Adrenal gland (tissue), 5 donors: ENCODE results near the gene USP14.

Source experiments
- CTCF ChIP-seq, 6 experiments: fragments of 450-650 bp in 4 of 6; fragments of 200-600 bp in 2 of 6; sonication (generic) in 1 of 6; IDR thresholded peaks; 1 replicate in 5 of 6; 2 replicates in 1 of 6; pipeline versions ENCODE4 v1.5.1 to v1.8.0; 2016 to 2021; ENCODE audit warnings: antibody characterized with exemption in 6 of 6, mild to moderate bottlenecking in 2 of 6, moderate library complexity in 1 of 6
- POLR2A ChIP-seq, 2 donors: fragments of 450-650 bp; IDR thresholded peaks; one replicate each; pipeline ENCODE4 v1.6.1; 2017; ENCODE audit warnings: antibody characterized with exemption in 2 of 2, mild to moderate bottlenecking in 2 of 2, moderate library complexity in 1 of 2
- donor health status: DM: no; HTN: no; CAD: no.

DNA sequence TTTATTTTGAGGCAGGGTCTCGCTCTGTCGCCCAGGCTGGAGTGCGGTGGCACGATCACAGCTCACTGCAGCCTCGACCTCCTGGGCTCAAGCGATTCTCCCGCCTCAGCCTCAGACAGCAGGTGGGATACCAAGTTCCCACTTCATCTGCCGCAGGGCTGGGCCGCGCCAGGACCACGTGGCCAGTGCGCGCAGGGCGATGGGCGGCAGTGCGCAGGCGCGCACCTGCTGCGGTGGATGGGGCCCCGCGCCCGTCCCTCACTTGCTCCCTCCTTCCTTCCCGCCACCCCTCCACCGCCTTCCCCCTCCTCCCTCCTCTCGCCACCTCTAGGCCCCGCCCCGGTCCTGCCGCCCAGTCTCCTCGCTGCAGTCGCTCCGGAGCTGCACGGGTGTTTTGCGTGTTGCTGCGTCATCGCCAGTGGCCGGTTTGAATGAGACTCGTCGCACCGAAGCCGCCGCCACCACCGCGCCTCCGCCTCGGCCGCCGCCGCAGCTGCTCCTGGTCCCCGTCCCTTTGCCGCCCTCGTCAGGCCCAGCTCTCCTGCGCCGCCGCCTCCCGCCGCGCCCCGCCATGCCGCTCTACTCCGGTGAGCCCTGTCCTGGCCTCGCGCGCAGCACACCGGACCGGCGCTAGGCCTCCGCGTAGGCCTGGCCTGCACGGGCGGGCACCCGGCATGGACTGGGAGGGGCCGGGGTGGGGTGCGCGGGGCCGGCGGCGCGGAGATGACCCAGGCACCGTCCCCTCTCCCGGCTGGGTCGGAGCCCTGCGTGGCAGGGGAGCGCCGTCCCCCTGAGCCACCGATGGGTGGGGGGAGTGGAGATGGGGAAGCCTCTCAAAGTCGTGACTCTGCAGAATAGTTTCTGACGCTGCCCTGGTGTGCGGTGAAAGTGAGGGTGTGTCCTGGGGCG lies at the start of gene USP14:
- TF ChIP-seq CTCF (IDR thresholded peaks at IDR 0.05) (peak in 1 of 6 experiments; percentile 11), POLR2A (IDR thresholded peaks at IDR 0.05) (peak; percentile 62 to 85)
